Liver (tissue), 9 donors: ENCODE results near the gene CARMIL1. TPM values are rescaled to one million over a fixed set of nuclear protein-coding genes. Genes with fewer than 3 reads are reported as not detected.

ENCODE experiments used
- DNase-seq: peaks from one replicate; pipeline ENCODE4 v3.0.0-alpha.2; 2017; ENCODE audit warnings: low spot score
- H3K27ac ChIP-seq, 2 donors: one replicate each; pipeline ENCODE4 v1.7.0; 2013; ENCODE audit warnings: inconsistent platforms in 2 of 2, low read length in 2 of 2, control low read depth in 1 of 2, low read depth in 1 of 2, mild to moderate bottlenecking in 1 of 2
- H3K27me3 ChIP-seq, 4 donors: one replicate each; pipeline versions ENCODE4 v1.6.1 to v1.7.0; 2013; ENCODE audit warnings: low read length in 3 of 4, inconsistent platforms in 1 of 4, mild to moderate bottlenecking in 1 of 4, moderate library complexity in 1 of 4; ENCODE audit not compliant: control insufficient read depth in 4 of 4, insufficient read depth in 4 of 4
- H3K36me3 ChIP-seq, 4 donors: one replicate each; pipeline versions ENCODE4 v1.6.1 to v1.7.0; 2013; ENCODE audit warnings: low read length in 3 of 4, mild to moderate bottlenecking in 3 of 4, low read depth in 1 of 4, moderate library complexity in 1 of 4; ENCODE audit not compliant: control insufficient read depth in 4 of 4, insufficient read depth in 3 of 4
- H3K4me1 ChIP-seq, 4 donors: one replicate each; pipeline versions ENCODE4 v1.6.1 to v1.7.0; 2013; ENCODE audit warnings: low read length in 3 of 4, mild to moderate bottlenecking in 3 of 4, moderate library complexity in 1 of 4; ENCODE audit not compliant: control insufficient read depth in 4 of 4, insufficient read depth in 4 of 4
- H3K4me3 ChIP-seq, 3 donors: one replicate each; pipeline versions ENCODE4 v1.6.1 to v1.7.0; 2013; ENCODE audit warnings: low read length in 3 of 3, control low read depth in 1 of 3, low read depth in 1 of 3, mild to moderate bottlenecking in 1 of 3
- H3K9ac ChIP-seq, 2 donors: one replicate each; pipeline ENCODE4 v1.7.0; 2013; ENCODE audit warnings: low read length in 2 of 2, mild to moderate bottlenecking in 2 of 2, moderate library complexity in 2 of 2, control low read depth in 1 of 2, low read depth in 1 of 2
- H3K9me3 ChIP-seq, 4 donors: one replicate each; pipeline versions ENCODE4 v1.6.1 to v1.7.0; 2013; ENCODE audit warnings: low read length in 3 of 4; ENCODE audit not compliant: control insufficient read depth in 4 of 4
- FOXA1 ChIP-seq: IDR thresholded peaks from 2 replicates; pipeline ENCODE4 v1.6.1; 2016; ENCODE audit warnings: antibody characterized with exemption
- FOXA2 ChIP-seq: IDR thresholded peaks from 2 replicates; pipeline ENCODE4 v1.6.1; 2016; ENCODE audit warnings: antibody characterized with exemption
- HNF4A ChIP-seq, 2 donors: conservative IDR thresholded peaks; 2 replicates each; pipeline ENCODE4 v1.6.1; 2016; ENCODE audit warnings: antibody characterized with exemption in 2 of 2, mild to moderate bottlenecking in 2 of 2
- HNF4G ChIP-seq: IDR thresholded peaks from 2 replicates; pipeline ENCODE4 v1.6.1; 2016; ENCODE audit warnings: antibody characterized with exemption
- JUND ChIP-seq, 2 donors: IDR thresholded peaks; 2 replicates each; pipeline ENCODE4 v1.6.1; 2016; ENCODE audit warnings: antibody characterized with exemption in 2 of 2
- NR2F2 ChIP-seq: IDR thresholded peaks from 2 replicates; pipeline ENCODE4 v1.6.1; 2016; ENCODE audit warnings: antibody characterized with exemption
- RAD21 ChIP-seq, 2 donors: IDR thresholded peaks; 2 replicates each; pipeline ENCODE4 v1.6.1; 2016; ENCODE audit warnings: antibody characterized with exemption in 2 of 2, mild to moderate bottlenecking in 2 of 2
- RXRA ChIP-seq, 2 donors: IDR thresholded peaks; 2 replicates each; pipeline ENCODE4 v1.6.1; 2017 to 2018; ENCODE audit warnings: antibody characterized with exemption in 2 of 2, mild to moderate bottlenecking in 1 of 2
- SP1 ChIP-seq: IDR thresholded peaks from 2 replicates; pipeline ENCODE4 v1.6.1; 2018; ENCODE audit warnings: antibody characterized with exemption, mild to moderate bottlenecking
- YY1 ChIP-seq: IDR thresholded peaks from 2 replicates; pipeline ENCODE4 v1.6.1; 2016; ENCODE audit warnings: antibody characterized with exemption, mild to moderate bottlenecking
- WGBS: extraction: QIAGEN DNeasy Blood & Tissue Kit; methylation state at CpG from one replicate; pipeline ENCODE4 v1.1.7; 2013; 5-methylcytosine and 5-hydroxymethylcytosine counted together
- polyA plus RNA-seq, 2 donors: library from polyadenylated mRNA; stranded (reverse) in 1 of 2; unstranded in 1 of 2; fragments of 200-250 nt in 1 of 2; fragments of >200 nt in 1 of 2; fragmentation: Nextera tagmentation in 1 of 2; extraction: Ambion mirVana in 1 of 2; gene quantifications; one replicate each; pipeline versions ENCODE4 v1.2.1 to v1.2.3, GENCODE V29; 2013 to 2015
- total RNA-seq, 2 donors: library from RNA; depleted of rRNA; stranded (reverse); fragments of >200 nt; gene quantifications; one replicate each; pipeline ENCODE4 v1.2.3, GENCODE V29; 2014
- TF ChIP-seq, protein P1 (sequence below): IDR thresholded peaks from 2 replicates; pipeline ENCODE4 v1.6.1; 2016; ENCODE audit warnings: antibody characterized with exemption, mild to moderate bottlenecking
- TF ChIP-seq, protein P2 (sequence below): IDR thresholded peaks from 2 replicates; pipeline ENCODE4 v1.6.1; 2016; ENCODE audit warnings: antibody characterized with exemption
- TF ChIP-seq, protein P3 (sequence below): IDR thresholded peaks from 2 replicates; pipeline ENCODE4 v1.6.1; 2016; ENCODE audit warnings: antibody characterized with exemption
- TF ChIP-seq, protein P4 (sequence below): IDR thresholded peaks from 2 replicates; pipeline ENCODE4 v1.6.1; 2016; ENCODE audit warnings: antibody characterized with exemption
- donor health status: healthy.
- donor health status: healthy.
- donor health status: healthy.
- donor health status: healthy.
- donor health status: healthy.

The CARMIL1 gene
- total and polyA plus RNA-seq, 4 donors, result 1.4 to 9.5 (median 3.5) TPM

DNA sequence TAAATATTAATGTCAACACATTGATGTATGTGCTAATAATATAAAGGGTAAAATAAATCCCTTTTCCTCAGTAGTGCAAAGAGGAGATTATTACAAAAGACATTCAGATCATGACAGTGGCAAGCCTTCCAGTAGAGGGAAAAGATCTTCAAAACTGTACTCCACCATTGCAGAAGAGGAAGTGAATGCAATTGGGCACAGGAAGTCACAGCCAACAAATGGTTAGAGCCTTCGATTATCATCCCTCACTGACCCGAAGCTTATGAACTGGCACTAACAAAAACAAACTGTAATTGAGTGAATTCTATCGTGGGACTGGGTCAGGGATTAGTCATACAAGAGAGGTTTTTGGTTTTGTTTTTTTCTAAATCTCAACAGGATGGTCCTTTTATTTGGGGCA, 333.5 kb downstream of the CARMIL1 start:
- TF ChIP-seq, protein P1, sequence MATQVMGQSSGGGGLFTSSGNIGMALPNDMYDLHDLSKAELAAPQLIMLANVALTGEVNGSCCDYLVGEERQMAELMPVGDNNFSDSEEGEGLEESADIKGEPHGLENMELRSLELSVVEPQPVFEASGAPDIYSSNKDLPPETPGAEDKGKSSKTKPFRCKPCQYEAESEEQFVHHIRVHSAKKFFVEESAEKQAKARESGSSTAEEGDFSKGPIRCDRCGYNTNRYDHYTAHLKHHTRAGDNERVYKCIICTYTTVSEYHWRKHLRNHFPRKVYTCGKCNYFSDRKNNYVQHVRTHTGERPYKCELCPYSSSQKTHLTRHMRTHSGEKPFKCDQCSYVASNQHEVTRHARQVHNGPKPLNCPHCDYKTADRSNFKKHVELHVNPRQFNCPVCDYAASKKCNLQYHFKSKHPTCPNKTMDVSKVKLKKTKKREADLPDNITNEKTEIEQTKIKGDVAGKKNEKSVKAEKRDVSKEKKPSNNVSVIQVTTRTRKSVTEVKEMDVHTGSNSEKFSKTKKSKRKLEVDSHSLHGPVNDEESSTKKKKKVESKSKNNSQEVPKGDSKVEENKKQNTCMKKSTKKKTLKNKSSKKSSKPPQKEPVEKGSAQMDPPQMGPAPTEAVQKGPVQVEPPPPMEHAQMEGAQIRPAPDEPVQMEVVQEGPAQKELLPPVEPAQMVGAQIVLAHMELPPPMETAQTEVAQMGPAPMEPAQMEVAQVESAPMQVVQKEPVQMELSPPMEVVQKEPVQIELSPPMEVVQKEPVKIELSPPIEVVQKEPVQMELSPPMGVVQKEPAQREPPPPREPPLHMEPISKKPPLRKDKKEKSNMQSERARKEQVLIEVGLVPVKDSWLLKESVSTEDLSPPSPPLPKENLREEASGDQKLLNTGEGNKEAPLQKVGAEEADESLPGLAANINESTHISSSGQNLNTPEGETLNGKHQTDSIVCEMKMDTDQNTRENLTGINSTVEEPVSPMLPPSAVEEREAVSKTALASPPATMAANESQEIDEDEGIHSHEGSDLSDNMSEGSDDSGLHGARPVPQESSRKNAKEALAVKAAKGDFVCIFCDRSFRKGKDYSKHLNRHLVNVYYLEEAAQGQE, result no peak
- TF ChIP-seq FOXA2 (no peak), JUND (IDR thresholded peaks at IDR 0.05) (no peak), SP1 (no peak), YY1 (no peak), RXRA (IDR thresholded peaks at IDR 0.05) (no peak)
- TF ChIP-seq, protein P2, sequence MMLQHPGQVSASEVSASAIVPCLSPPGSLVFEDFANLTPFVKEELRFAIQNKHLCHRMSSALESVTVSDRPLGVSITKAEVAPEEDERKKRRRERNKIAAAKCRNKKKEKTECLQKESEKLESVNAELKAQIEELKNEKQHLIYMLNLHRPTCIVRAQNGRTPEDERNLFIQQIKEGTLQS, result no peak
- no peak for DNase-seq
- WGBS, result 76% methylated on average over 3 of the region's 3 CpGs
- Histone ChIP-seq H3K27me3 (no peaks in the 10 kb centered on the region), H3K4me3 (no peak overlapping the region), H3K9ac (no peak overlapping the region), H3K36me3 (no peaks in the 10 kb centered on the region), H3K4me1 (no peaks in the 10 kb centered on the region), H3K9me3 (no peaks in the 10 kb centered on the region), H3K27ac (no peak overlapping the region)

DNA sequence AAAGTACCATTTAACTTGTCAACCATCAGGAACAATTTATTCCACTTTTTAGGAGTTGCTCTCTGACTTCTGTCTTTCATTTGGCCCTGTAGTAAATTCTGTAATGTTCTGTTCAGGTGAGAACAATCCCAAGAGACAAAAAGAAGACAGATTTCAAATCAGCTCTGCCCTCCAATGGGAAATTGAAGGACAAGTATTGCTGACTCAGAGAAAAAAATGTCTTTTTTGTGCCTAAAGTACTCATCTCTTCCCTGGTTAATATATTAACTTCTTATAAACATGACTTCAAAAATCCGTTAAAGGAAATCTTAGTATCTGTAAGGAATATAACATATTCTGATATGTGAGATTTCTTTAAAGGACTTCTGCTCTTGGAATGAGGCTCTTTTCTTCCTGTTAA, 334.2 kb downstream of the CARMIL1 start:
- no peak for DNase-seq
- Histone ChIP-seq H3K27ac (no peak overlapping the region), H3K36me3 (no peaks in the 10 kb centered on the region), H3K9me3 (no peaks in the 10 kb centered on the region), H3K9ac (no peak overlapping the region), H3K4me3 (no peak overlapping the region), H3K4me1 (no peaks in the 10 kb centered on the region), H3K27me3 (no peaks in the 10 kb centered on the region)
- 94% methylated on average over 1 of the region's 1 CpG for WGBS
- TF ChIP-seq NR2F2 (no peak), FOXA1 (no peak), JUND (IDR thresholded peaks at IDR 0.05) (no peak), FOXA2 (no peak), RAD21 (IDR thresholded peaks at IDR 0.05) (no peak), HNF4G (no peak), HNF4A (conservative IDR thresholded peaks at IDR 0.05) (no peak), RXRA (IDR thresholded peaks at IDR 0.05) (no peak)
- TF ChIP-seq, protein P2, result no peak
- TF ChIP-seq, protein P3, sequence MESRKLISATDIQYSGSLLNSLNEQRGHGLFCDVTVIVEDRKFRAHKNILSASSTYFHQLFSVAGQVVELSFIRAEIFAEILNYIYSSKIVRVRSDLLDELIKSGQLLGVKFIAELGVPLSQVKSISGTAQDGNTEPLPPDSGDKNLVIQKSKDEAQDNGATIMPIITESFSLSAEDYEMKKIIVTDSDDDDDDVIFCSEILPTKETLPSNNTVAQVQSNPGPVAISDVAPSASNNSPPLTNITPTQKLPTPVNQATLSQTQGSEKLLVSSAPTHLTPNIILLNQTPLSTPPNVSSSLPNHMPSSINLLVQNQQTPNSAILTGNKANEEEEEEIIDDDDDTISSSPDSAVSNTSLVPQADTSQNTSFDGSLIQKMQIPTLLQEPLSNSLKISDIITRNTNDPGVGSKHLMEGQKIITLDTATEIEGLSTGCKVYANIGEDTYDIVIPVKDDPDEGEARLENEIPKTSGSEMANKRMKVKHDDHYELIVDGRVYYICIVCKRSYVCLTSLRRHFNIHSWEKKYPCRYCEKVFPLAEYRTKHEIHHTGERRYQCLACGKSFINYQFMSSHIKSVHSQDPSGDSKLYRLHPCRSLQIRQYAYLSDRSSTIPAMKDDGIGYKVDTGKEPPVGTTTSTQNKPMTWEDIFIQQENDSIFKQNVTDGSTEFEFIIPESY, result no peak
- TF ChIP-seq, protein P1, result no peak
- TF ChIP-seq, protein P4, sequence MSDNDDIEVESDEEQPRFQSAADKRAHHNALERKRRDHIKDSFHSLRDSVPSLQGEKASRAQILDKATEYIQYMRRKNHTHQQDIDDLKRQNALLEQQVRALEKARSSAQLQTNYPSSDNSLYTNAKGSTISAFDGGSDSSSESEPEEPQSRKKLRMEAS, result no peak
